GM19193 (cell line): ENCODE data around the gene HOMER1.

ENCODE experiments used
- POLR2A ChIP-seq: IDR thresholded peaks from 4 replicates; pipeline ENCODE4 v1.6.1; 2011; ENCODE audit not compliant: insufficient read depth, insufficient read length; ENCODE audit errors: extremely low read depth

Gene HOMER1

GRCh38 chr5:79417495-79417894, 96.4 kb downstream of the HOMER1 start:
- no peak for TF ChIP-seq POLR2A

- no peak for TF ChIP-seq POLR2A
These were observed 97.4 kb downstream of the HOMER1 start for GRCh38 chr5:79416499-79416898.

GRCh38 chr5:79413112-79413511, 100.8 kb downstream of the HOMER1 start:
- TF ChIP-seq POLR2A: no peak

GRCh38 chr5:79408028-79408427, 105.9 kb downstream of the HOMER1 start:
- TF ChIP-seq POLR2A: no peak

- no peak for TF ChIP-seq POLR2A
These were observed 106.3 kb downstream of the HOMER1 start for GRCh38 chr5:79407591-79407990.

GRCh38 chr5:79401216-79401615, 112.7 kb downstream of the HOMER1 start:
- TF ChIP-seq POLR2A: no peak

- TF ChIP-seq POLR2A: no peak
These were observed 114.9 kb downstream of the HOMER1 start for GRCh38 chr5:79399046-79399445.

- no peak for TF ChIP-seq POLR2A
These were observed 116.9 kb downstream of the HOMER1 start for GRCh38 chr5:79397080-79397479.

GRCh38 chr5:79396265-79396664, 117.7 kb downstream of the HOMER1 start:
- TF ChIP-seq POLR2A: no peak

- no peak for TF ChIP-seq POLR2A
These were observed 118.6 kb downstream of the HOMER1 start for GRCh38 chr5:79395296-79395695.

GRCh38 chr5:79392776-79393175, 121.2 kb downstream of the HOMER1 start:
- no peak for TF ChIP-seq POLR2A

- no peak for TF ChIP-seq POLR2A
These were observed 127.3 kb downstream of the HOMER1 start for GRCh38 chr5:79386679-79387078.

GRCh38 chr5:79378510-79379186, 135.3 kb downstream of the HOMER1 start:
- TF ChIP-seq POLR2A: no peak

- no peak for TF ChIP-seq POLR2A
These were observed 156.5 kb downstream of the HOMER1 start for GRCh38 chr5:79357398-79357797.

- TF ChIP-seq POLR2A: no peak
These were observed 164.1 kb downstream of the HOMER1 start for GRCh38 chr5:79349881-79350280.

- TF ChIP-seq POLR2A: no peak
These were observed 164.9 kb downstream of the HOMER1 start for GRCh38 chr5:79349047-79349446.

- TF ChIP-seq POLR2A: no peak
These were observed 167.5 kb downstream of the HOMER1 start for GRCh38 chr5:79346420-79346824.
